SK-N-MC (cell line): ENCODE data around the gene TEX261.

Experiments
- EZH2 ChIP-seq: fragments of 200-600 bp; sonication (generic); IDR thresholded peaks from one replicate; pipeline ENCODE4 v1.6.1; 2017; ENCODE audit warnings: antibody characterized with exemption
- POLR2AphosphoS5 ChIP-seq: IDR thresholded peaks from 2 replicates; pipeline ENCODE4 v1.6.1; 2012; ENCODE audit warnings: mild to moderate bottlenecking, low read depth, low read length, borderline replicate concordance

DNA sequence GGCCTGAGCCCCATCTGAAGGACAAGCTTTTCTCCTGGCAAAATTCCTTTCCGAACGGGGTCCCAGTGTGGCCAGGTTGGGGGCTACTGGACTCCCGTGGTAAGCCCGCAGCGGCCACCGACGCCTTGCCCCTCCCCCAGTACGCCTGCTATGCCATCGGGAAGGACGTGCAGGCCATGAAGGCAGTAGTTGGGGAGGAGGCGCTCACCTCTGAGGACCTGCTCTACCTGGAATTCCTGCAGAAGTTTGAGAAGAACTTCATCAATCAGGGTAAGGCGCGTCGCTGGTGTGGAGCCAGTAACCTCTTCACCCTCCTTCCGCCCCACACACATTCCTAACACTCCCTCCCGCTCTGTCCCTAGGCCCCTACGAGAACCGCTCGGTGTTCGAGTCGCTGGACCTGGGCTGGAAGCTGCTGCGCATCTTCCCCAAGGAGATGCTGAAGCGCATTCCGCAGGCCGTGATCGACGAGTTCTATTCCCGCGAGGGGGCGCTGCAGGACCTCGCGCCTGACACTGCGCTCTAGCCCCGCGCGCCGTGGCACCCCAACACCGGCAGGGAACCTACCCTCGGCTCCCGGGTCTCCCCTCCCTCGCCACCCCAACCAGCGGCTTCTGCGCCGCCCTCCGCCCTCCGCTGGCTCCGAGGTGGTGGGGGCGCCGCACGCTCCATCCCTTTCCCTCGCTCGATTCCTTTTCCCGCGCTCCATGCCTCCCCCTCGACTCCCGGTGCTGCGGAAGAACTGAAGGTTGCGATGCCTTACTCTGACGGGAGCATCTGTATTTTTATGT, 29.9 kb downstream of the TEX261 start:
- TF ChIP-seq POLR2AphosphoS5 (no peak), EZH2 (no peak)
